ENCODE measurements around the gene PIGH.

Gene PIGH

DNA sequence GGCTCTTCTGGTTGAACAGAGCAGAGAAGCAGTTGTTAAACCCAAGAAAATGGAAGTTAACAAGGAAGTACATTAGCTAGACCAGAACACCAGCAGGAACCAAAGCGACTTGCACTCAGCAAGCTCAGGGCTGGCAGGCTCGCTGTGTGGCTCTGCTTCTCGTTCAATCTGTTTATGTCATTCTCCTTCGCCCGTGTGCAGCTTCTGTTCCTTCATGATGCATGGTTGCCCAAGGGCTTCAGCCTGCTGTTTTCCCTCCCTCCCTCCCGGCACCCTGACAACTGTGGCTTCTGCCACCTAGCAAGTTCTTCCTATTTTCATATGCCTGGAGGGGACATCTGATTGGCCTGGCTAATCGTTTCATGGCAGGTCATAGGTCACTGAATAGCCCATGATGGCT is 25.3 kb downstream of the PIGH start:
- peak; percentile 9 to 19 (median 11) for DNase-seq

DNA sequence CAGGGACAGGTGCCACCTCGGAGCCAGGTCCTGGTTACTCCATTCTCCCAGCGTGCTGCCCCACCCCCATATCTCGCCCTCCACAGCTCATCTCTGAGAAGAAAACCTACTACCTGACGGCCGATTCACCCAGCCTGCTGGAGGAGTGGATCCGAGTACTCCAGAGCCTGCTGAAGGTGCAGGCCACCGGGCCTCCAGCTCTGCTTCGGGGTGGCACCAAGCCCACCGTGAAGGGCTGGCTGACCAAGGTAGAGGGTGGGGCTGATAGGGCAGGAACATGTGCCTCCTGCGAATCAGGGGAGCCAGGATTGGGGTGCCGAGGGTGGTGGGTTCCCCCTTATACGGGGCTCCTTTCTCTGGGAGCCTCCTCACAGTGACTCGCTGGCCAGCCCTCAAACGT is 25.9 kb downstream of the PIGH start:
- DNase-seq = no peak

DNA sequence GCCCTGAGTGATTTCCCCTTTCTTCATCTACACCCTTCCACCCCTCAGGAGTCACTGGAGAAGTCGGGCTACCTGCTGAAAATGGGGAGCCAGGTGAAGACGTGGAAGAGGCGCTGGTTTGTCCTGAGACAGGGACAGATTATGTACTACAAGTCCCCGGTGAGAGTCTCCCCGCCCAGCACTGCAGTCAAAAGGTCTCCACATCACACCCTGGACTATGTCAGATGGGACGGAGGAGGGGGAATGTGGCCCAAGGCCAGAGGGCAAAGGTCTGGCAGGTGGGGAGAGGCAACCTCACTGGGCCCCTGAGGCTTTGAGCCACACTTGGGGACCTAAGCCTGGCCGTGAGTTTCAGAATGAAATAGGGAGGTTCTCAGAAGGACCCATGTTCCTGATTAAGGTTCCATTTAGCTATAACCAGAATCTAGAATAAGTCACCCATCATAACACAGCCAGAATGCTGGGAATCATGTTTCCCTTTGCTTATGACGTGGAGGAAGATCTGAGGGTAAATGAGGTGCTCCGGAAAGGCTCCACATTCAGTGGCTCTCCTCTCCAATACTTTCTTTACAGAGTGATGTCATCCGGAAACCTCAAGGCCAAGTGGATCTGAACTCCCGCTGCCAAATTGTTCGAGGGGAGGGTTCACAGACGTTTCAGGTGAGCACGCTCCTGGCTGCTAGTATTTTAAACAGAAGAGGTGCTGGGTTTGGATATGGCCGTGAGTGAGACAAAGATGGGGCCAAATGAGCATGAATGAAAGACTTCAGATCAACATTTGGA is 26.6 kb downstream of the PIGH start:
- no peak for DNase-seq

DNA sequence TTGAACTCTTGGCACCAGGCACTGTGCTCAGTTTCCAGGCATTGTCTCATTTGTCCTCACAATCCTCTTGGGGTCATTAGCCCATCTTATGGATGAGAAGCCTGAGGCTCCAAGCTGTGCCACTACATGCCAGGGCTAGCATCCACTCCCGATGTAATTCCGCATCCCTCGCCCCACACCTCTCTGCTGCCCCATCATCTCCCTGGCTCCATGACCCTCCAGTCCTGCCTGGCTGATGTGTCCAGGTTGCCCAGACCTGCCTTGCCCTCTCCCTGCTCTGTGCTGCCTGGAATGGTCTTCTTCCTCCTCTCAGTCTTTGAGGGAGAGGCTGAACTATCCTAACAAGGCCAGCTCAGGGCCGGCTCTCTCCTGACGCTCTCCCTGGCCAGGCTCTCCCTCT is 27.5 kb downstream of the PIGH start:
- DNase-seq = no peak

DNA sequence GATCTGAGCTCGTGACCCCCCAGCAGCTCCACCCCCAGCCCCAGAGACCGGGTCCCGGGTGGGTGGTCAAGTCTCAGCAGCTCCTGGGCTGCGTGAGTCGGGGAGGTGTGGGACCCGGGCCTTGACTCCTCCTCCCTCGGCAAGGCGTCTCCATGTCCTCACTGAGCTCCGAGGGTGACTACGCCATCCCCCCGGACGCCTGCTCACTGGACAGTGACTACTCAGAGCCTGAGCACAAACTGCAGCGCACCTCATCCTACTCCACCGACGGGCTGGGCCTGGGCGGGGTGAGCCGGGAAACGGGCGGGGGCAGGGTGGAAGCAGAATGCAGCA is 28.1 kb downstream of the PIGH start:
- DNase-seq = no peak

DNA sequence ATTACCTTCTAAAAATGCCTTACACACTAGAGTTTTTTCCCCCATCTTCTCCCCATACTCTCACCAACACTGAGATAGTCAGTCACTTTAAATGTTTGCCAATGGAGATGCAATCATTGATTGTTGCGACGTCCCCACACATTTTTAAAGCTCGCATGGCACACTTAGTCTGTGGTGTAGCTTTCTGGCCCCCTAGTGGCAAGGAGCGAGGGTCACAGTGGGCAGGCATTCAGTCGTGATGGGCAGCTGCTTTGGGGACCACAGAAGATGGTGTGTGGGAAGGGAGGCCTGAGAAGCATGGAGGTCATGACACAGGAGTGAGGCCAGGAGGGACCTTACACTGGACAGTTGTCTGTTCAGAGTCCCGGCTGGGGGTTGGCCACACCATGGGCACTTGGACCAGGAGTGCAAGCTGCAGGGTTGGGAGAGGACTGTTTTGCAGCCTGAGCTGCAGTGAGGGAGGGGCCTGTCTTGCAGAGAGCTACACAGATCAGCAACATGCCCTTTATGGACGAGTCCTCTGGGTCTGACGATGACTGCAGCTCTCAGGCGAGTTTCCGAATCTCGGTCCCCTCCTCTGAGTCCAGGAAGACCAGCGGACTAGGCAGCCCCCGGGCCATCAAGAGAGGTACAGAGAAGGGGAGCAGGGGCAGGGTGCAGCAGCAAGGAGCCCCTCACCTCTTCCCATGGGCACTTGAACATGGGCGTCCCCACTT is 28.6 kb downstream of the PIGH start:
- DNase-seq = peak; percentile 74 to 84 (median 77)

DNA sequence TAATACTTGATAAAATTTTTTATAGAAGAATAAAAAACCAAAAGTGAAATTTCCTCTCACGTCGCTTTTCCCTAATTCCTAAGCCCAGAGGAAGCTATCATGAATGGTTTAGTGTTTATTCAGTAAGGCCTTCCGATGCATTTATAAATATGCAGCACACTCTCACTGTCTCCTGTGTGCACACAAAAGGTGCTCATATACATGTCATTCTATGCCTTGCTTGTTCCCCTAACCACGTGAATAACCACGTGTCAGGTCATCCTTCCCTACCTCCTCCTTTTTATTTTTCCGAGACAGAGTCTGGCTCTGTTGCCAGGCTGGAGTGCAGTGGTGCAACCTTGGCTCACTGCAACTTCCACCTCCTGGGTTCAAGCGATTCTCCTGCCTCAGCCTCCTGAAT is 29.6 kb downstream of the PIGH start:
- DNase-seq = no peak

DNA sequence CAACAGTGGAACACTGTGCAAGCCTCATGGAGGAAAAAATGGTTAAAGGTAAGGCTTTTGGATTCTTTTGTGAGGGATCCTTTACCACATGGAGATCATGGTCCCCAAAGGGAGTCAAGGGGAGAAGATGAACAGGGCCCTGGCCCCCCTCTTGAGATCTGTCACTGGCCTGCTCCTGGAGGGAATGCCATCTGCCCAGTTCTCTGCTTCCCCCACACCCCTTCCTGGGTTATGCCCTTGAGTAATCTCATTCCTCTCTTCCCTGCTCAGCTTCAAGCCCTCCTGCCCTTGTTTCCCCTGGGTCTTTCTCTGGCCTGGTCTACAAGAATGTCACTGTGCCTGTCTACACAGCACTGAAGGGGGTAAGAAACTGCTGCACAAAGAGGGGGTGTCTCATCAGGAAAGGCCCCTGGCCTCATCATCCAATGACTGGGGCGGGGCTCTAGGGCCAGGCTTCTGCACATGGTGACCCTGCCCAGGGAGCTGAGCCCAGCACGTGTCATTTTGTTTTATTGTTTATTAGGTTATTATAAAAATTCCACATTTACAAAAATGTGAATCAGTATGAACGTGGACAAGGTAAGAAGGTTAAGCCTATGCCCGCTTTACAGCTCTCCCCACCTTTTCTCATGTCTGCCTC is 30.3 kb downstream of the PIGH start:
- DNase-seq = no peak

DNA sequence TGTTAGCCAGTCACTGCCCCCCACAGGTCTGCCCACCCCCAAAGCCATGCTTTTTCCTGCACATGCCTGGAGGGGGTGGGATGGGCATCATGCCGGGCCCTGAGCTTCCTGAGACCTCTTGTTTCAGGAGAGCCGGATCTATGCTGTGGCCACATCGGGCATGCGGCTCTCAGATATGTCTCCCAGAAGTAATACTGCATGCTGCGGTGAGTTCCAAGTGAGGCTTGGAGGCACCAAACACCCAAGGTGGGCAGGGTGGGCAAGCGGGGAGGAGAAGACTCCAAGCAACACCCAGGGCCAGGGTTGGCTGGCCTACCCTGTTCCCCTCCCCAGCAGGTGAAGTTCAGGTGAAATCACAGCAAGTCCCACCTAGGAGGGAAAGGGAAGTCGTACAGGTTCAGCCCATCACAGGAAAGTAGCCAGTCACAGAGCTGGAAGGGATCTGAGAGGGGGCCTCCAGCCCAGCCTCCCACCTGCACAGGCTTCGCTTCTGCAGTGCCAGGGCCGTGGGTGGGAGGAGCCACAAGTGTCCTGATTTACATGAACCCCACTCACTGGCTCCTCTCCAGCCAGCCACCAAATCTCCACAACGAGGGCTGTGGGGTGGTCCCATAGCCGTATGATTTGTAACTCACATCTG is 30.9 kb downstream of the PIGH start:
- DNase-seq = no peak

DNA sequence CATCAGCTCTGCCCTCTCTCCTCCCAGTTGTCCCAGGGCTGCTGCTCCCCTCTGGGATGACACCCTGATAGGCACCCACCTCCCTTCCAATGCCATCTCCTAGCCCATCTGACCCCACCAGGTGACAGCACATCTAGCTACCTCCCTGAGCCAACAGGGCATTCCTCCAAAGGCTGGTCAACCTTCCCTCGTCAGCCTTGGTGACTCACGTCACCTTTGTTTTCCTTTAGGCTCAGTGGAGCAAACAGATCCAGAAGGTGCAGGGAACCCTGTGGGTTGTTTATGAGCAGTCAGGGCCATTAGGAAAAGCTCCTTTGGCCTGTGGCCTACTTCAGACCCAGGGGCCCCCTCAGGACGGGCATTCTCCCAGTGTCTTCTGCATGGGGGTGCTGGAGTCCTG is 32.4 kb downstream of the PIGH start:
- DNase-seq = no peak

DNA sequence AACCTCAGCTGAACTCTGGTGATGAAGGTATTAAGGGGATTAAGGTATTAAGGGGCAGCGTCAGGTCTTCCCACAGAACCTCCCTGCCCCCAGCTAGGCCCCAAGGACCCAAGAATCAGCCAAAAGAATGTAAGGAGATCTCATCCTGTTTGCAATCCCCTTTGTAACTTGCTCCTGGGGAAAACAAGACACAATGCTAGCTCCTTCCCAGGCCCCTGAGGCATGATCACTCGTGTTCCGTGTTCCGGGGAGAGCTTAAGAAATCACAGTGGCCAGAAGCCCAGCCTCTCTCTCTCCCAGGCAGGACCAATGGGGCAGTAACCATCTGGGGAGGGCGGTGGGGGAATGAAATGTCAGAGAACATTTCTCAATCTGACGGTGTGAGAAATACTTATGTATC is 33.2 kb downstream of the PIGH start:
- no peak for DNase-seq

DNA sequence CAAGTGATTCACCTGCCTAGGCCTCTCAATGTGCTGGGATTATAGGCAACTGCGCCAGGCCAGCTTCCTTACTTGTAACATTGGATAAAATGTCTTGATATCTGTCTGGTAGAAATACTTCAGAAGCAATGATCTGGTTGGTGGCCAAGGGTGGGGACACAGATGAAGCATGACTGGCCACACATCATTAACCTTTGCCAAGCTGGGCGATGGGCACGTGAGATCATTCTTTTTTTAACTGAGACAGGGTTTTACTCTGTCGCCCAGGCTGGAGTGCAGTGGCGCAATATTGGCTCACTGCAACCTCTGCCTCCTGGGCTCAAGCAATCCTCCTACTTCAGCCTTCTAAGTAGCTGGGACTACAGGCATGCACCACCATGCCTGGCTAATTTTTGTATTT is 35.8 kb downstream of the PIGH start:
- no peak for DNase-seq

DNA sequence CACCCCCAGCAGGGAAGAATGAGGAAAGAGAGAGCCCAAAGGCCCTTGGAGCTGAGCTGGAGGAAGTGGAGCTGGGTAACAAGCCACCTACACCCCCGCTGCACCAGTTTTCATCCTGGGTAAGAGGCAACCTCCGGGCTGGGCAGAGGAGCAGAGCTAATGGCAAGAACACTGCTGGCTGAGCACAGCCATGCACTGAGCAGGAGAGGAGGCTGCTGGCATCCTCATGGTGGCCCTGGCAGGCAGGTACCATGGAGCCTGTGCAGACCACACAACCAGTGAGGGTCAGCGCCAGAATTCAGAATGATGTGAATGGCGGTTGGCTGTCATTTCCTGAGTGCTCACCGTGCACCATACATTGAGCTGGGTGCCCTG is 37.3 kb downstream of the PIGH start:
- DNase-seq = no peak

DNA sequence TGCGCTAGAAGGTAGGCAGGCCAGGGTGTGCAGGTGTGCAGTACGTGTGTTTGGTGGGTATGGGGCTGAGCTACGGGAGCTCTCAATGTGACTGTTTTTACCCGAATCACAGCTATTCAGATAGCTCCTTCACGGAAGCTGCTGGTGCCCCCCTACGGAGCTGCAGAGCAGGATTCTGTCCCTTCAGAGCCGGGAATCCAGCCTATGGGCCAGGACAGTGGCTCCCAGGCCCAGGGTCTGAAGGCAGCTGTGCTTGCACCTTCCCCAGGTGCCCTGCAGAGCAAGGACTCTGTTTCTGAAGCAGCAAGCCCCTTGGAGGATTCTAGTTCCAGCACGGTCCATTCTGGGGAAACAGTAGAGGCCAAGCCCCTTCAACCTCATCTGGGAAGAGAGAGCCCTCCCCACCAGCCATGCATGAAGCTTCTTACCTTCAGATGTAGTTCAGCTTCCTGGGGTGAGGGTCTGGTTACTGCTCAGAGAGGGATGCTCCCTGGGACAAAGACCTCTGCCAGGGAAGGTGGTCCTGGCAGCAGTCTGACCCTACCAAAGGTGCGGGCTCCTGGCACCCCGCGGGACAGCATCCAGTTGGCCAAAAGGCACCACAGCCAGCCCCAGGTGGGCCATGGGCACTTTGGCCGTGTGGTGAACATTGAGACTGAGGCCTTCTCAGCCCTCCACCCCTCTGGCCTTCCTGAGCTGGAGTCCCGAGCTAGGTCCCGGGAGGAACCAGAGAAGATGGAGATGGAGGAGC is 37.9 kb downstream of the PIGH start:
- DNase-seq = no peak

DNA sequence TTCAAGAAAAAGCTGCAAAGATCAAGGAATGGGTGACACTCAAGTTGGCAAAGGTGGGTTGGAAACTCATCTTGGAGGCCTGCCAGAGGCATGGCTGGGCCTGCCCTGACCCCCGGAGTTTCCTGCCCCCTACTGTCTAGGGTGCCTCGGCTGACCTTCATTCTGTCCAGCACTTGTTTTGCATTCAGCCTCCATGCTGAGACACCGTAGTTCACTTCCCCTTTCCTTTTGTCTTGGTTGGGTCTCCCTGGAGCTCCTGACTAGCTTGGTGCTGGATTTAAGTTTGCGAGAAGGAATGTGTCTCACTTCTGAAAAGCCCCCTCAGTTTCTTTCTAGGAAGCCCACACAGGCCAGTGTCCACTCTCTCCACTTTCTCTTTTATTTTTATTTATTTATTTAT is 40.4 kb downstream of the PIGH start:
- peak in 3 of 4 experiments; percentile 38 to 43 (median 39) for DNase-seq

DNA sequence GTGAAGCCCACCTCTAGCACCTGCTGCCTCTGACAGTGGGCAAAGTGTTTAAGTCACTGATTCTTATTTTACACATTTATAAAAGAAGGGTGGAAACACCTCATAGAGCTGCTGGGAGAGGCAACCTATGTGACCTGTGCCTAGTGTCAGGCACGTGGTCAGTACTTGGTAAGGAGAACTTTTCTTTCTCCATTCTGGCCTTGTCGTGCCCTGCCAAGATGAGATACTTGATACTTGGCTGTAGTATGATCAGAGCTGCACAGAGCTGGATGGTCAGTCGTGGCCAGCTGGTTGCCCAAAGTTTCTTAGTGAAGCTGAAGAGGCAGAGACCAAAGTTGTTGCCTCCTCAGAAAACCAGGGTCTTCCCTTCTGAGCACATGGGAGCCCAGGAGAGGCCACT is 42.4 kb downstream of the PIGH start:
- no peak for DNase-seq

DNA sequence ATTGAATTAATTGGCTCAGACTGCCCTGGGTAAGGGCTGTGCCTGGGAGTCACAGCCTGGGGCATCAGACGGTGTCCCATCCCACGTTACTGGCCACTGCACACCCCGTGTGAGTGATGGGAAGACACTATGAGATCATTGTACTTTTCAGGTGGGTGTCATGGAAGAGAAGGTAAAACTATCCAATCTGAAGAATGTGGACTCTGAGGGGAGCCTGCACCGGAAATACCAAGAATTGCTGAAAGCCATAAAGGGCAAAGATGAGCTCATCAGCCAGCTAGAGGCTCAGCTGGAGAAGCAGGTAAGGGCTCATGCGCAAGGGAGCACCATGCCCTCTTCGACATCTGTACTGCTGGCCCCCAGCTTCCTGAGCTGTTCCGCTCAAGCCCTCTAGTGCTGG is 43.0 kb downstream of the PIGH start:
- DNase-seq = no peak

DNA sequence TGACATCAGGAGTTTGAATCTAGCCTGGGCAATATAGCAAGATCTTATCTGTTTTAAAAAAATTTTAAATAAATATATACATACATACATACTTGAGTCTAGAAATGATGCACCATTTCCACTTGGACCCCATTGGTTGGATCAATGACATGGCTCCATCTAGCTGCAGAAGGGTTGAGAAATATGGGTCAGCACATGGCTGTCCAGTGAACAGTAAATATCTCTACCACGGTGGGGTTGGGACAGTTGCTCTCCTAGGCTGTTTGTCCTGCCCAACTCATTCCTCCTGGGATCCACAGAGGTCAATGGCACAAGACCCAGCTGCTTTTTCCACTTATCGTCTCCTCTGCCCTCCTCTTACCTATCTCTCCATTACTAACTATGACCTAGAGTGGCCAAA is 43.4 kb downstream of the PIGH start:
- DNase-seq = no peak

DNA sequence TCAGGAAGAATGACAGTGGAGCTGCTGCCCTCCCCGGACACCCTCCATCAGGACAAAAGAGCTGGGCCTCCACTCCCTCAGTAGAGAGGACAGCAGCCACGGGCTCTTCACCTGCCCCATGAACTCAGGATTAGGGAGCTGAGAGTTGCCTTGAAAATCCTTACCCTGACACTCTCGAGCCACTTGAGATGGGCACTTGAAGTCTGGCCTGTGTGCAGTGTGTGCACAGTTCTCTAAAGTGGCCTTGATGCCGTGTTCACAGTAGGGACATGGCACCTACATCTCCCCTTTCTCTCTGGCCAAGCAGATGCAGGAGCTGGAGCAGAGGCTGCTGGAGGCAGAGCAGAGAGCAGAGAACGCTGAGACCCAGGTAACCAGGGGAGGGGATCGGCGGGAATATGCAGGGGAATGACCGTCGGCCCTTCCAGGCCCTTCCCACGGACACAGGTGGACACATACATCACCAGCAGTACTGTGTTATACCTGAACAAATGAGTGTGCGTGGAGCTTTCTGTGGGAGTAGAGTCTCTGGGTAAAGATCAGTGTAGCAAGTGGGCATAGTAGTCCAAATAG is 44.5 kb downstream of the PIGH start:
- DNase-seq = no peak

DNA sequence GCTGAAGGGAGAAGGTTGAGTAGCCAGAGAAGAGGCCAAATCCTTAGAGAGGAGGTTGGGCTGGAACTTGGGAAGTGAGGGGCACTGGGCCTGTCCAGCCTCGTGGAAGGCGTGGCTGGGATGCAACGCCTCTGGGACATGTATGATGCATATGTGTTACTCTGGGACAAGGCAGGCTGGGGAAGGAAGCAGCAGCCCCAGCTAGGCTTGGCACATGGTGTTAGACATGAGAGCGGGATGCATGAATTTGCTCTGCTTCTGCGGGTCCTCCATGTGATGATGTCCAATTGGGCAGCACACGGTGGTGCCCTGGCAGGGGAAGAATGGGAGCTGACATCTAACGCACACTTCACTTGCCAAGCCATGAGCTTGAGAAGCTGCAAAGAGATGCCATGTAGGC is 45.7 kb downstream of the PIGH start:
- DNase-seq = no peak

DNA sequence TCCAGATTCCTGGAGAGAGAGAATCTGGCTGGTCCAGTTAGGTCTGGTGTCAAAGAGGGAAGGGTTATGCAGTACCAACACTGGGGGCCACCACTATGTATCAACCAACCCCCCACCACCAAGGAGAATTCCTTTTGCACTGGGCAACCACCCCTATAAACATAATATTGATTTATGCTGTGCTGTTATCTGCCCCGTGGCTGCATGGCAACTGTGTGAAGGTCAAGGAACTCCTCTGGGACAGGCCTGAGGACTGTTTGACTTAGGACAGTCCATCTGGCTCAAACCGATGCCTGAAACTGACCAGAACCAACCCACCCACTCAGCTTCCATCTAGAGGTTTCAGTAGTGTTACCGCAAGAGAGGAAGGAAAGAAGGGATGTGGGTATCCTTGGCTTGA is 46.5 kb downstream of the PIGH start:
- DNase-seq = peak in 3 of 4 experiments; percentile 21 to 32 (median 23)

DNA sequence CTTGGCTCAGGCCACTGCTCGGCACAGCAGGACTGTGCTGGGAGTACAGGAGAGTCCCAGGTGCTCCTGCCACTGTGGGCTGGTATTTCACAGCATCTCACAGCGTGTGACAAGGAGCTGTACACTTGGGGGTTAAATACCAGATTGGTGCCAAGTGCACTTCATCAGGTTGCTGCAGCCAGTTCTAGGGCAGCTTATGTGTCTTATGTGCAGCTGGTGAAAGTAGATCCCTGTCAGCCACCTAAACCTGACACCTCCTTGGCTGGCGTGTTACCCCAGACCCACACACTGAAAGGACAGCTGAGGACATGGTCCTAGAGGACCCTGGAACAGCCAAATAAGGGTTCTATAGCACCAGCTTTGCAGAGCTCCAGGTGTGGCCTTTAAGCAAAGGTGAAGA is 48.1 kb downstream of the PIGH start:
- DNase-seq = no peak

DNA sequence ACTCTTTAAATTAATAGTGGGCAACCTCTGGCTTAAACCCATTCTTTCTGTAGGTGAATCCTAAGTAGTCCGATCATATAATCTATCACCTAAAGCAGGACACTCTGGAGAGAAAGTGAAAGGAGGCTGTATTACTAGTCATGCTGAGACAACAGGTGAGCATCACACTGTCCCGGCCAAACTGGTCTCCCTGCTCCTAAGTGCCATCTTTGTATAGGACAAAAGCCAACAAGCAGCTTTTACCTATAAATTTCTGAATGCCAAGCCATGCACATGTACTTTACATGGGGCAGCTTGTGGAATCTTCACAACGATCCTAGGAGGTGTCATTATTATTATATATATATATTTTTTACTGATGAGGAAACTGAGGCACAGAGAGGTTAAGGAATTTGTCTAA is 48.9 kb downstream of the PIGH start:
- DNase-seq = no peak

Measured in suppressor macrophage (primary cell).